OCI-LY1 (cell line): ENCODE results near the gene ATP8A1.

ENCODE experiments used
- H2AFZ ChIP-seq: fragments of 200-600 bp; sonication (generic), shearing (Covaris generic); 2 replicates; pipeline ENCODE4 v1.6.0; 2014; ENCODE audit warnings: antibody characterized with exemption, mild to moderate bottlenecking, low read length
- H3F3A ChIP-seq: fragments of 200-600 bp; sonication (generic), shearing (Covaris generic); 2 replicates; pipeline ENCODE4 v1.6.0; 2014; ENCODE audit warnings: mild to moderate bottlenecking, antibody characterized with exemption, low read length, moderate library complexity; ENCODE audit not compliant: insufficient read depth
- H3K27ac ChIP-seq: fragments of 200-600 bp; sonication (generic); 2 replicates; pipeline ENCODE4 v1.5.1; 2014; ENCODE audit warnings: low read length, mixed run types, mild to moderate bottlenecking, low read depth; ENCODE audit not compliant: poor library complexity, severe bottlenecking
- H3K27me3 ChIP-seq: fragments of 200-600 bp; sonication (generic); 2 replicates; pipeline ENCODE4 v1.6.0; 2014; ENCODE audit warnings: antibody characterized with exemption, mild to moderate bottlenecking, low read length, moderate library complexity; ENCODE audit not compliant: insufficient read depth
- H3K36me3 ChIP-seq: fragments of 200-600 bp; sonication (generic); 2 replicates; pipeline ENCODE4 v1.6.1; 2014; ENCODE audit warnings: mild to moderate bottlenecking, antibody characterized with exemption, low read length, moderate library complexity, mixed read lengths; ENCODE audit not compliant: insufficient read depth
- H3K4me1 ChIP-seq: fragments of 200-600 bp; sonication (generic); 2 replicates; pipeline ENCODE4 v1.5.1; 2014; ENCODE audit warnings: mild to moderate bottlenecking, low read length, moderate library complexity; ENCODE audit not compliant: insufficient read depth, severe bottlenecking
- H3K4me2 ChIP-seq: fragments of 200-600 bp; sonication (generic), shearing (Covaris generic); 2 replicates; pipeline ENCODE4 v1.6.1; 2014; ENCODE audit warnings: low read length
- H3K4me3 ChIP-seq: fragments of 200-600 bp; sonication (generic); 2 replicates; pipeline ENCODE4 v1.5.1; 2014; ENCODE audit warnings: low read length, low read depth, mild to moderate bottlenecking, mixed read lengths; ENCODE audit not compliant: poor library complexity, severe bottlenecking
- H3K79me2 ChIP-seq: fragments of 200-600 bp; shearing (Covaris generic); 2 replicates; pipeline ENCODE4 v1.6.1; 2016; ENCODE audit warnings: mixed run types, low read length, mixed read lengths; ENCODE audit not compliant: insufficient read depth
- H3K9ac ChIP-seq: fragments of 200-600 bp; sonication (generic), shearing (Covaris generic); 2 replicates; pipeline ENCODE4 v1.6.1; 2014; ENCODE audit warnings: mild to moderate bottlenecking, low read length, mixed read lengths
- H3K9me2 ChIP-seq: fragments of 200-600 bp; sonication (generic), shearing (Covaris generic); 2 replicates; pipeline ENCODE4 v1.6.1; 2014; ENCODE audit warnings: low read depth, mild to moderate bottlenecking, low read length, mixed read lengths
- H3K9me3 ChIP-seq: fragments of 200-600 bp; shearing (Covaris generic); 2 replicates; pipeline ENCODE4 v1.6.1; 2014; ENCODE audit warnings: low read length, mixed read lengths
- H4K20me1 ChIP-seq: fragments of 200-600 bp; sonication (generic), shearing (Covaris generic); 2 replicates; pipeline ENCODE4 v1.6.0; 2016; ENCODE audit warnings: mild to moderate bottlenecking, low read length; ENCODE audit not compliant: insufficient read depth
- CTCF ChIP-seq: fragments of 200-600 bp; sonication (generic), shearing (Covaris generic); IDR thresholded peaks from 2 replicates; pipeline ENCODE4 v1.5.1; 2017; ENCODE audit warnings: mild to moderate bottlenecking, antibody characterized with exemption, low read length, moderate library complexity, mixed read lengths
- EZH2 ChIP-seq: fragments of 200-600 bp; sonication (generic), shearing (Covaris generic); IDR thresholded peaks from 2 replicates; pipeline ENCODE4 v1.8.0; 2017; ENCODE audit warnings: borderline replicate concordance, mixed run types, mild to moderate bottlenecking, antibody characterized with exemption, low read length, moderate library complexity, mixed read lengths

The ATP8A1 gene

GRCh38 chr4:42478946-42479345, 178.0 kb downstream of the ATP8A1 start:
- no peaks in the 10 kb centered on the region for H3K9me2 ChIP-seq
- H3K36me3 ChIP-seq: no peaks in the 10 kb centered on the region
- H3K4me3 ChIP-seq: no peak overlapping the region
- H3F3A ChIP-seq: no peaks in the 10 kb centered on the region
- H3K79me2 ChIP-seq: no peaks in the 10 kb centered on the region
- H3K9ac ChIP-seq: no peak overlapping the region
- no peak overlapping the region for H3K27ac ChIP-seq
- no peaks in the 10 kb centered on the region for H3K27me3 ChIP-seq
- no peaks in the 10 kb centered on the region for H4K20me1 ChIP-seq
- no peak overlapping the region for H3K4me2 ChIP-seq
- H3K9me3 ChIP-seq: no peaks in the 10 kb centered on the region
- no peak for TF ChIP-seq CTCF
- TF ChIP-seq EZH2: no peak
- no peak overlapping the region for H2AFZ ChIP-seq
- H3K4me1 ChIP-seq: no peaks in the 10 kb centered on the region

DNA sequence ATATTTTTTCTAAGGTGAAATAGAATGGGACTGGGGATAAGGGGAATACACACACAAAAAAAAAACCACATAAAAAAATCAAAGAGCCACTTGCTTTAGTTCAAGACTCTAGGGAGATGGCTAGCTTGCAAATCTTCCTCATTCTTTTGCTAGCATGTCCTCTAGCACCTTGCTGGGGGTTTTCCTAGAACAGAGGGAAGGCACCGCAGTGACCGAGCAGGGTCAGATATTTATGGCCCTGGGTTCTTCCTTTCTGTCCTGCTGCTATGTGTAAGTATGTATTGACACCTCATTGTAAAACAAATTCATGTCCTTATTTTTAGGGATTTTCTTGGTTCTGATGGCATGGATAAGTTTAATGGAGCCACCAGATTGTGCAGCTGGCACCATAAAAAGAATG, 178.4 kb downstream of the ATP8A1 start:
- no peaks in the 10 kb centered on the region for H3K4me1 ChIP-seq
- no peak overlapping the region for H2AFZ ChIP-seq
- H3K79me2 ChIP-seq: no peaks in the 10 kb centered on the region
- H3K27ac ChIP-seq: no peak overlapping the region
- H3K36me3 ChIP-seq: no peaks in the 10 kb centered on the region
- H3K4me3 ChIP-seq: no peak overlapping the region
- H4K20me1 ChIP-seq: no peaks in the 10 kb centered on the region
- no peaks in the 10 kb centered on the region for H3K9me2 ChIP-seq
- H3K9me3 ChIP-seq: no peaks in the 10 kb centered on the region
- H3K9ac ChIP-seq: no peak overlapping the region
- no peak overlapping the region for H3K4me2 ChIP-seq
- H3K27me3 ChIP-seq: no peaks in the 10 kb centered on the region
- TF ChIP-seq EZH2 (no peak), CTCF (no peak)
- no peaks in the 10 kb centered on the region for H3F3A ChIP-seq

GRCh38 chr4:42474406-42474805, 182.5 kb downstream of the ATP8A1 start:
- Histone ChIP-seq H3K9me2 (no peaks in the 10 kb centered on the region), H3K4me1 (no peaks in the 10 kb centered on the region), H3F3A (no peaks in the 10 kb centered on the region), H2AFZ (no peak overlapping the region), H3K9ac (no peak overlapping the region), H3K36me3 (no peaks in the 10 kb centered on the region), H3K4me3 (no peak overlapping the region), H4K20me1 (no peaks in the 10 kb centered on the region), H3K4me2 (no peak overlapping the region), H3K27ac (no peak overlapping the region), H3K79me2 (no peaks in the 10 kb centered on the region), H3K9me3 (no peaks in the 10 kb centered on the region), H3K27me3 (no peaks in the 10 kb centered on the region)
- TF ChIP-seq CTCF (no peak), EZH2 (no peak)
